Measurements from ENCODE around the gene LRSAM1. TPM values are rescaled to one million over a fixed set of nuclear protein-coding genes. Genes with fewer than 3 reads are reported as not detected.

Gene LRSAM1
- total and polyA plus RNA-seq, 7 donors = 6.9 to 54.0 (median 17.9) TPM

- H3K4me3 ChIP-seq = no peak overlapping the region
- WGBS, 2 donors = 91 to 93% methylated on average over 20 of the region's 20 CpGs
- H3K27ac ChIP-seq = peak overlapping the region in 2 of 4 donors; percentile 65 to 73
- DNase-seq = no peak
- H3K36me3 ChIP-seq = peaks cover 17 to 80% (median 34%) of the 10 kb centered on the region in 4 donors
- TF ChIP-seq CTCF (IDR thresholded peaks at IDR 0.05) = no peak
- no peak for TF ChIP-seq EP300 (IDR thresholded peaks at IDR 0.05)
- no peak for TF ChIP-seq POLR2AphosphoS5 (IDR thresholded peaks at IDR 0.05)
- TF ChIP-seq POLR2A (IDR thresholded peaks at IDR 0.05) = no peak
- H3K9me3 ChIP-seq = no peaks in the 10 kb centered on the region
- no peaks in the 10 kb centered on the region for H3K27me3 ChIP-seq
- H3K4me1 ChIP-seq = peaks cover 0 to 40% (median 18%) of the 10 kb centered on the region in 4 donors
- intact Hi-C loops (cut with DNase I) = no loop called here
These were observed 45.8 kb upstream of the LRSAM1 start for GRCh38 chr9:127405344-127406125.

- intact Hi-C loops (cut with DNase I) = no loop called here
- Histone ChIP-seq H3K27me3 (no peaks in the 10 kb centered on the region), H3K9me3 (no peaks in the 10 kb centered on the region), H3K4me3 (no peak overlapping the region), H3K36me3 (peaks cover 17 to 66% (median 28%) of the 10 kb centered on the region in 4 donors), H3K27ac (peak overlapping the region in 3 of 4 donors; percentile 58 to 73 (median 65)), H3K4me1 (peaks cover 0 to 39% (median 29%) of the 10 kb centered on the region in 4 donors)
- TF ChIP-seq POLR2AphosphoS5 (IDR thresholded peaks at IDR 0.05) = no peak
- TF ChIP-seq EP300 (IDR thresholded peaks at IDR 0.05) = no peak
- TF ChIP-seq CTCF (IDR thresholded peaks at IDR 0.05) = no peak
- DNase-seq = no peak
- whole genome bisulfite sequencing, 2 donors = 90% methylated on average over 13 of the region's 13 CpGs
These were observed 44.4 kb upstream of the LRSAM1 start for GRCh38 chr9:127406799-127407491.

- intact Hi-C loops (cut with DNase I) = no loop called here
- no peaks in the 10 kb centered on the region for H3K27me3 ChIP-seq
- no peak overlapping the region for H3K4me3 ChIP-seq
- WGBS, 2 donors = 93% methylated on average over 6 of the region's 6 CpGs
- peak in 2 of 4 donors; percentile 39 to 46 for TF ChIP-seq POLR2AphosphoS5 (IDR thresholded peaks at IDR 0.05)
- TF ChIP-seq CTCF (IDR thresholded peaks at IDR 0.05) = no peak
- TF ChIP-seq EP300 (IDR thresholded peaks at IDR 0.05) = no peak
- DNase-seq = no peak
- peaks cover 0 to 38% (median 29%) of the 10 kb centered on the region in 4 donors for H3K4me1 ChIP-seq
- H3K27ac ChIP-seq = peak overlapping the region in 3 of 4 donors; percentile 58 to 73 (median 65)
- H3K9me3 ChIP-seq = no peaks in the 10 kb centered on the region
- peaks cover 17 to 65% (median 28%) of the 10 kb centered on the region in 4 donors for H3K36me3 ChIP-seq
These were observed 43.8 kb upstream of the LRSAM1 start for GRCh38 chr9:127407492-127407843.

- Histone ChIP-seq H3K27me3 (no peaks in the 10 kb centered on the region), H3K9me3 (no peaks in the 10 kb centered on the region), H3K4me3 (no peak overlapping the region), H3K27ac (peak overlapping the region in 3 of 4 donors; percentile 65 to 86 (median 82)), H3K36me3 (peaks cover 1 to 29% (median 4%) of the 10 kb centered on the region in 4 donors), H3K4me1 (peaks cover 0 to 64% (median 46%) of the 10 kb centered on the region in 4 donors)
- WGBS, 2 donors = 75 to 90% methylated on average over 4 of the region's 4 CpGs
- intact Hi-C loops (cut with DNase I) = no loop called here
- no peak for DNase-seq
- TF ChIP-seq POLR2AphosphoS5 (IDR thresholded peaks at IDR 0.05) = no peak
- no peak for TF ChIP-seq EP300 (IDR thresholded peaks at IDR 0.05)
- TF ChIP-seq CTCF (IDR thresholded peaks at IDR 0.05) = no peak
- no peak for TF ChIP-seq POLR2A (IDR thresholded peaks at IDR 0.05)
These were observed 40.2 kb upstream of the LRSAM1 start for GRCh38 chr9:127411122-127411521.
